ENCODE data around the gene CAMTA1.

Gene CAMTA1

DNA sequence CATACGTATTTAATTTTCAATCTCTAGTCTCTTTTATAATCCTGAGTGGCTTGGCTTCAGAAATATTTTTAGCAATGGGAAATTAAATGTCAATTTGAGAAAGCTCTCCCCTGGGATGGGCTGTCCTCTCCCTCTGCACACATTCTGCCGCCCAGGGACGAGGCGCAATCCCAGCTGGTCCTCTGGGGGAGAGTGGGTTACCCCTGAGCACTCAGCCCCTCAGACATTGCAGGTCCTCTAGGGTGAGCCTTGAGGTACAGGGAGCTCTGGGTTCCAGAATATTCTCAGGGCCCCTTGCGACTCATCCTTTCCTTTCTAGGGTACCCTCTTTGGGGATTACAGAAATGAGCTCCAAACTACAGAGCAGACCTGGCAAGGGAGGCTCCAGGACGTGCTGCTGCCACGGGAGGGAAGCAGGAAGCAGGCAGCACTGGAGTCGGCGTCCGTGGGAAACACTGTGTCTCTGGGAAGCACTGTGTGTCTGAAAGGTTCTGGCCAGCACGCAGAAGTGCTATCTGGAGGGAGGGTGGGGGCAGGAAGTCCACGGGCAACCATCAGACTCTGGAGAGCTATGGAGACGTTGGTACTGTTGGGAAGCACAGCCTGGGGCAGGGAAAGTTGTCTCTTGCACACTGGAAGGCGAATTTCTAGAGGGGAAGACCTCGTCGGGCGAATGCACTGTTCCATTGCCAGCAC lies 642.5 kb downstream of the CAMTA1 start:
- no peak for DNase-seq

DNA sequence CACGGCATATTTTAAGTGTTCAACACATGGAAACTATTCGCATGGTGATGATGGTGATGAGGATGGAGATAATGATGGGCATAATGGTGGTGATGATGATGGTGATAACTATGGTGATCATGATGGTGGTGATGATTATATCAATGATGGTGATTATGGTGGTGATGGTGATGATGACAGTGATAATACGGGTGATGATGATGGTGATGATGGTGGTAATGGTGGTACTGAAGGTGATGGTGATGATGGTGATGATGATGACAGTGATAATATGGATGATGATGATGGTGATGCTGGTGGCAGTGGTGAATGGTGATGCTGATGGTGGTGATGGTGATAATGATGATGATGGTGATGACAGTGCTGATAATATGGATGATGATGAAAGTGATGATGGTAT lies 644.0 kb downstream of the CAMTA1 start:
- no peak for DNase-seq

DNA sequence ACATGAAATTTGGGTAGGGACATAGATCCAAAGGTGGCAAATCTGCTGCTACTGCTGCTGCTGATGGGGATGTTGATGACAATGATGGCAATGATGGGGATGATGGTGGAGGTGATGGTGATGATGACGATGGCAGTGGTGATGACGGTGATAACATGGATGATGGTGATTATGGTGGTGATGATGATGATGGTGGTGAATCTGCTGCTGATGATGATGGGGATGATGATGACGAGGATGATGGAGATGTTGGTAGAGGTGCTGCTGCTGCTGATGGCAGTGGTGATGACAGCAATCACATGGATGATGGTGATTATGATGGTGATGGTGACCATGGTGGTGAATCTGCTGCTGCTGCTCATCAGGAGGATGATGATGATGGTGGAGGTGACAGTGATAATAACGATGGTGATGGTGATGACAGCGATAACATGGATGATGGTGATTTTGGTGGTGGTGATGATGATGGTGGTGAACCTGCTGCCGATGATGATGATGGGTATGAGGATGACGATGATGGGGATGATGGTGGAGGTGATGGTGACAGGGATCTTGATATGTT lies 644.9 kb downstream of the CAMTA1 start:
- DNase-seq, result no peak

DNA sequence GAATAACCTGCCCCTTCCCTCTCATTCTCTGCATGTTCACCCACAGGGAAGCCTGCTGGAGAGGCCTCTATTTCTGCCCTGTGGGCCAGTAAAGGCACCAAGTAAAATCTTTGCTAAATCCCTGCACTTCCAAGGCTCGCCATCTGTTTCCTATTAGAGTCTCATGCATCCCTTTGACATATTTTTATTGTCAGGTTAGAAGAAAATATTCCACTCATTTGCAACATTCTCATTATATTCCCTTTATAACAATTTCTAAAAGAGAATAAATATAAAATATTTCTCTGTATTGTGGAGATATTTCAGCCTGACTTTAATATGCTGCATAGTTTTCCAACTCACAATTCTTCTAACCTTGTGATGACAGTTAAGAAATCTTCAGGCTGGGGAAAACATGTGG lies 645.4 kb downstream of the CAMTA1 start:
- DNase-seq, result no peak

DNA sequence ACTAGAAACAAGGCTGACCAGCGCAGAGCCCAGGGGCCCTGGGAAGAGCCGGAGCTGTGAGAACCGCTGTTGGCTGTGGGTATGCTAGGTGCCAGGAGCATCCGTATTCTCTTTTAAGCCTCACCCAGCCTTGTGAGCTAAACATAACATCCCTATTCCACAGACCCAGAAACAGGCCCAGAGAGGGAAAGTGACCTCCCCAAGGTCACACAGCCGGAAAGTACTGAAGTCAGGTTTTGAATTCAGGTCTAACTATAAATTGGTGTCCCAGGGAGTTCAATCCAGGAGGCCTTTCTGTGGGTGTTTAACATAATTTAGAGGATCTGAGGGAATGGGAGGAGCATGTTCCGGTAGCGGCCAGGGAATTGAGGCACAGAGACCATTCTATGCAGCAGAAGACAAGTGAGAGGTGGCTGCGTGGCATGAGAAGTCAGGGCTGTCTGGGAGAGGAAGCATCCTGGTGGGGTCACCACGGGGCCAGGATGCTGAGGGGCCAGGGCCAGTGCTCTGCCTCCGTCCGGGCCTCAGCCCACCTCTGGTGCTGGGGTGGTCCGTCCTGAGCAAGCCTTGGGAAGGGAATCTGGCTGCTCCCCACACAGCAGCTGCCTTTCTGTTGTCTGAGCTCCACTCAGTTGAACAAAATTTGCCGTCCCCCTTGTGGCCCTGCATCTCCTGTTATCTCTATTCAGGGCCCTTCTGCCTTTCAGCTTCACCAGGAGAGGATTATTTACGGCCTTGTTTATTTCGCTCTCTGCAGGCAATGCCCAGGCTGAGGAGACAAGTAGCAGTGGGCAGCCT lies 647.0 kb downstream of the CAMTA1 start:
- no peak for DNase-seq

DNA sequence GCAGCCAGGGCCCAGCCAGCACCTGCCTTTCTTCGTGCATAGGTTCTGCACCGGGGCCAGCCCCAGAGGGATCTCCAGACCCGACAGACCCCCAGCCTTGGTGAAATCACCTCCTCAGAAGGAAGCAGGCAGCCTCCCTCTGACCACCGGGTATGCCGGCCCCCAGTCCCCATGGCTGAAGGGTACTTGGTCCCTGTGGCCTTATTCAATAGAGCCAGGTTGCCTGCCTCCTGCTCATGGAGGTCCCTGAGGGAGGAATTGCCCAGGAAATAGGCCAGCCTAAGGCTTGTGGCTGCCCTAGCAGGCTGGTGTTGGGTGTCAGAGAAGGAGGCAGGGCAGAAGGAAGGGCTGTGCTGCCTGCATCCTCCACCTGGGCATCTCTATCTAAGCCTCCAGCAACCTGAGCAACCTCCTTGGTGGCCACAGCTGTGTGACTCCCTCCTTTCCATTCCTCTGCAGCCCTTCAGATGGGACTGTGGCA lies 647.7 kb downstream of the CAMTA1 start:
- no peak for DNase-seq

DNA sequence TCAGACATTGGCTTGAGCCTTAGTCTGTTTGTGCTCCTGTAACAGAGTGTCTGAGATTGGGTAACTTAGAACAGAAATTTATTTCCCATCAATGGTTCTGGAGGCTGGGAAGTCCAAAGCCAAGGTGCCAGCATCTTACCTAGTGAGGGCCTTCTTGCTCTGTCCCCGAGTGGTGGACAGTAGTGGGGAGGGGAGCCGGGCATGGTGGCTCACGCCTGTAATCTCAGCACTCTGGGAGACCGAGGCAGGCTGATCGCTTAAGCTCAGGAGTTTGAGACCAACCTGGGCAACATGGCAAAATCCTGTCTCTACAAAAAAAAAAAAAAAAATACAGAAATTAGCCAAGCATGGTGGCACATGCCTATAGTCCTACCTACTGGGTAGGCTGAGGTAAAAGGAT lies 649.3 kb downstream of the CAMTA1 start:
- DNase-seq, result no peak

DNA sequence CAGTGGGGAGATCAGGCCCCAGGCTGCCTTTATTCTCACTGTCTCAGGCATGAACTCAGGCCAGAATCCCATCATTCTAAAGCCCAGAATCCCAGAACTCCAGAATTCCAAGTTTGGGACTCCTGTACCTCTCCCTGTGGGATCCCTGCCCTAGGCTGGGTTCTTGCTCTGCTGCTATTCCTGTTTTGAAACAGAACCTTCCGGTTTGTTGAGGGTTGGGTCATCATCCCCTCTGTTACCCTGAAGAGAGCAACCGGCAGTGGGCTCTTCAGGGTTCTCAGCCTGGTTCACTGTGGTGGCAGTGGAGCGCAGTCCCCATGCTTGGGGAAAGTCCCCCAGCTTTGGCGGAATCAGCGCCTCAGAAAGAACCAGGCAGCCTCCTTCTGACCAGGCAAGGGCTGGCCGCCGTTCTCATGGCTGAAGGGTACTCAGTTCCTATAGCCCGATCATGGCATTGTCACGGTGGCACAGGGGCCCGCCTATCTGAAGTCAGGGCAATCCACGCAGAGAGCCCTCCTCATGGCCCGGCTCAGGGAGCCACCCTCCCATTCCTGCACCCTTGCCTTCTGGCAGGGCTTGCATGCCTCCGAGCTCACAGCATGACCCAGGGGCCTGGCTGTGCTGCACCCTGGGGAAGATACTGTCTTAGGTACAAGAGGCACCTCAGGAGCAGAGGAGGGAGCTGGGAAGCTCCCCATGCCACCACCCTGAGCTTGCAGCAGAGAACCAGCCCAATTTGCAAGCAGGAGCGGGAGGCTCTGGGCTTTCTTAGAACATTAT lies 650.2 kb downstream of the CAMTA1 start:
- no peak for DNase-seq

DNA sequence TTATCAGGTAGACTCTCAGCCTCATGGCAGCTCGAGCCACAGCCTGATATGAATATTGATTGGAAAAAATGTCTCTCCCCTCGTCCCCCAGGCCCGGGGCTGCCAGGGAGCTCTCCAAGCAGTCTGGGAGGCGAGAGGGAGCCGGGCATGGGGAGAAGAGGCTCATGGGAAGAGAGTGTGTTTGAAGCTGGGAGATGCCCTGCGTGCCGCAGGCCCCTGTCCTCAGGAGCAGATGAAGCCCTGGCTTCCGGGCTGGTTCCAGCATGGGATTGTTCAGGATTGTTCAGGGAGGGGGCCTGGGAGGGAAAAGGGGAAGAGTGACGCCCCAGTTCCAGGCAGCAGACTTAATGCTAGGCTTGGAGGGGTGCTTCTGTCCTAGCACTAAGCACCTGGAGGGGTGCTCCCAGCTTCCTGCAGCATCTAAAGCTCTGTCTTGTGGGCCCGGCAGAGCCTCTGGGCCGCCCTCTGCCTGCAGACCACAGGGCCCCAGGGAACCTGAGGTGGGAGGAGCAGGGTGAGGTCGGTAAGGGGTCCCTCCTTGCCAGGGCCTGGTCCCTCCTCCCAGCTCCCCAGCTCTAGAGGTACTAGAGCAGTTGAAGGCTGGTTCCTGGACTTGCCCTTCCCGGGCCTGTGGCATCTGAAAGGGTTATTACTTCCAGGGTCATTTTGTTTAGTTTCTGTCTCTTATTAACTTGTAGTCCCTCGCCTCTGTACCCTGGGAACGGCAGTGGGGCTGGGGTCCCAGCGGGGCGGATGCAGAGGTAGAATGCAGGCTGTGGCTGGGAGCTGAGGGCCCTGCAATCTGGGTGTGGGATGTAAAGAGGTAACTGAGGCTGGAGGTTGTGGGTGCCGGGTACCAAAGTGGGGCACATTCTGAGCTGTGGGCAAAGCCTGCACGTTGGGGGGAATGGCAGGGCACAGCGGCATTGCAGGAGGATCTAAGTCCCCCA lies 651.1 kb downstream of the CAMTA1 start:
- no peak for DNase-seq

DNA sequence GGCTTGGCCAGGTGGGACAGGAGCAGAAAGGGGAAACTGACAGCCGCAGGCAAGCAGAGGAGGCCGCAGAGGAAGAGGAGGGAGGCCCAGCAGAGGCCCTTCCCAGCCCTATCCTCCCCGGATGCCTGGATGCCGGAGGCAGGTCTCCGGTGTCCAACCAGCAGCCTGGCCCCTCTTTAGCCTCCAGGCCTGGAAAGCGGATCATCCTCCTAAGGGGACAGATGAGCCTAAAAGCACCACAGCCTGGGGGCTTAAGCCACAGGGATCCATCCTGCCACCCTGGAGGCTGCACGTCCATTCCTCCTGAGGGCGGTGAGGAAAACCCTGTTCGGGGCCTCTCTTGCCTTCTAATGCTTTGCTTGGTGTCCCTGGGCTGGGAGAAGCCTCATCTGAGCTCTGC lies 651.8 kb downstream of the CAMTA1 start:
- no peak for DNase-seq

DNA sequence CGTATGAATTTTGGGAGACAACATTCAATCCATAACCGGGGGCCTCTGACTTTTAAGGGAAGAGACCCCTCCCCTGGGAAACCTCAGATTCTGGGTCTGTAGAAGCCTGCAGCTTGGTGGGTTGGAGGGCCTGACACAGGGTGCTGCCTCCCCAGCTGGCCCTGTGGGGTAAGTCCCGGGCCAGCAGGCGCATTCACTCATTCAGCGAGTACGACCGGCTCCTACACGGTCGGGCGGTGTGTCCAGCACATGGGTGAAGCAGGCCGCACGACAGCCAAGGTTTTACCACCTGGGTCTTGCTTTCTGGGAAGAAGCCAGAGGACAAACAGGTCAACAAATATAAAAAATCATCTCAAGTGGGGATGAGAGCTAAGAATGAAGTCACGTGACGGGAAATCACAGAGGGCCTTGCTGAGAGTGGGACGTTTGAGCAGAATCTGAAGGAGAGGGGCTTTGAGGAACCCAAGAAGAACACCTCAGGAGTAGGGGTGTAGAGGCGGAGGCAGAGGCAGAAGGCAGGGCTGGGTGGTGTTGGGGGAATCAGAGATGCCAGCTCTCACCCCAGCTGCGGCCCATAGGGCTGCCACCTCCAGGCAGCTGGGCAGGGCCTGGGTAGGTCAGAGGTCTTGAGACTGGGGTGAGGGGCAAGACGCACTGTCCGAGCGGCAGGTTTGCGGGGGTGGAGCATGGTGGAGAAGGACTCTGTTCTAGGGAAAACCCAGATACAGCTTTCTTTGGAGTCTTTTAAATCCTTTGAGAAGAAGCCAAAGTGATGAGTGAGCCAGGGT lies 652.5 kb downstream of the CAMTA1 start:
- no peak for DNase-seq

DNA sequence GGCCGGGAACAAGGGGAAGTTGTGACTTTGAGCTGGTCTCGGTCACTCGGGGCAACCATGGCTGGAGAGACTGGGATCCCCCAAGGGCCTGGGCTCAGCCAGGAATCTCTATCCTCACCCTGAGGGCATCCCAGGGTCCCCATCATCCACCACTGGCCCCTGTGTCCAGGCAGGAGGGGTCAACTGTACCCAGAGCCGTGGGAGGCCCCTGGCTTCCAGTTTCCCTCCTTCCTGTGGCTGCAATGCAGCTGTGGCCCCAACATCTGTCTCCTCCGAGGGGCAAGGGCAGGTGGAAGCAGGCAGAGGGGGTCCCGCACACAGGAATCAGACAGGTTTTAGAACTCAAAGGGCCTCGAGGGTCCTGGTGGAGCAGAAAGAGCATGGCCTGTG lies 653.1 kb downstream of the CAMTA1 start:
- DNase-seq, result no peak

DNA sequence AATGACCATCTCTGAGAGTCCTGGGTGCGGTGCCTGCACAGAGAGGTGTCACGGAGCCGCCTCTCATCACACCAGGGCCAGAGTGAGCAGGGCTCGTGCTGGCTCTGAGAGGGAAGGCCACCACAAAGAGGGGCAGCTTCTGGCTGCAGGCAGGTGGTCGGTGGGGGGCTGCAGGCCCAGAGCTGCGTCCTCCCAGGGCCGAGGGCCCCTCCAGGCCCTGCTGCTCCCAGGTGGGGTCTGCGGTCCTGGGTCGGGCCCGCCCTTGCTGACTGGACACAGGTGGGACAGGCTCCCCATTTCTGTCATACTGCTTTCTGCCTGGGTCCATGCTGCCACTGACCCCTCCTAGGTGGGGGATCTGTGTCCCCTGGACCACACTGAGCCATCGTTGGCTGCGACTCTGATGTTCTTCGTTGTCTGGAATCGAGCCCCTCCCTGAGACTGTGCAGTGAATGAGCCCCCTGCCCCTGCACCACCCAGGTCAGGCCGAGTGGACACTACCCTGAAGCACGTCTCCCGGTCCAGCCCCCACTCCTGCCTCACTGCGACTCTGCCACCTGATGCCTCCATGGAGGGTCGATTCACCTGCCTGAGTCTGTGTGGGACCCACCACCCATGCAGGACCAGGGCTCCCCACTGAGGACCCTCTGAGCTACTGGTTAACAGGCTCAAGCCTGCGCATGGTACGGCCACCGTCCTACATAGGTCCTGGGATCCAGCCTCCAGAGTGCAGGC lies 653.8 kb downstream of the CAMTA1 start:
- no peak for DNase-seq

DNA sequence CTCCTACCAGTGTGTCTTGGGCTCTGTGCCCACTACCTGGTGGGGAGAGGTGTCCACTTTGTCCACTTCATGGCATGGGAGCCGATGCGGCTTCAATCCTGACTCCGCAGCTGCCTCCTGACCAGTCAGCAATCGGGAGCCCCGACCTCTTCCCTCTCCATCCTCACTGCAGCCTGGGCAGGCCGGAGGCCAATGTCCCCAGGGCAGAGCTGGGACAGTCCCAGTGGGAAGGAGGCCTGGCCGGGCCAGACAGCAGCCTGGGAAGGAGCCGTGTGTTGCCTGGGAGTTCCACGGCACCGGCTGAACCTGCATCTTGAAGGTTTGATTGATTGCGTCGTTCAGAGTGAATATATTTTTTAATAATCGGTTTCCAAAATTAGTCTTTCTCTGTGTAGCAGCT lies 654.9 kb downstream of the CAMTA1 start:
- no peak for DNase-seq

DNA sequence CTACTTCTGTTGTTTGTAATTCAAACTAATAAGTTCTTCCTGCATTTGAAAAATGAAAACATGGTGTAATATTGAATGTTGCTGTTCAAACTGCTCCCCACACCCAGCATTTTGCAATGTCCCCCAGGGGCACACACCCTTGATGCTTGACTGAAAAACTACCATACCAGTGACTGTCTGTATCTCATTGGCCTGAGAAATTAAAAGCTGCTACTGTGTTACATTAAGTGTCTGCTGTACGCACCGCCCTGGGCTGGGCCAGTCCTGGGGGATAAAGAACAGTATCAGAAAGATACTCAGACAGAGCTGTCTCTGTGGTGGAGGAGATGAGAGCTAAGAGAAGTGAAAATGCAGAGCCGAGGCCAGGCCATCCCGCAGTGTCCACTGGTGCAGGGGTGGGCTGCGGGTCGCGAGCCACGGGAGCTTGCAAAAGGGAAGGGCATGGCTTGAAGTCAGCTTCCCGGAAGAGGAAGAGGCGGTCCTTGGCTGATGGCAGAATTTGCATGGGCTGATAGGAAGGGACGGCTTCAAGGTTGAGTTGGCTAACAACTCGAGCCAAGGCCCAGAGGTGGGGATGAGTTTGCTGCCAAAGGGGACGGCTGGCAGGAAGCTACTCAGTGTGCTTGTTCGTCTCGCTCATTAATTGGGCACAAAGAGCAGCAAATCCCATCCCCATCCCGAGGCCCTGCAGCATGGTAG lies 656.0 kb downstream of the CAMTA1 start:
- DNase-seq, result no peak

DNA sequence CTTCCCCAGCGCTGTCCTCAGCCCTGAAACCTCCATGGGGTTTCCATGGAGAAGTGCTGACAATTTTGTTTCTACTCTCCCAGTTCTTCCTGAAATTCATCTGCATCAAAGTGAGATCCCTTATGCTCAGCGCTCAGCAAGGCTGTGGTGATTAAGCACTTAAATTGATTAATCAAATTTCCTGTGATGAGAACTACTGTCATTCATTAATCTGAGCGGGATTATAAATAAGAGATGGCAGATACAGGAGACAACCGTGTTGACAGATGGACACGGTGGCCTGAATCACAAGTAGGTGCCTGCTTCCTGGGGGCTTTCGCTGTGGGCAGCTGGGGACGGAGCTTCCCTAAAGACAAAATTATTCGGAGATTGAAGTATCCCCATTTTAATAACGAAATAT lies 656.8 kb downstream of the CAMTA1 start:
- no peak for DNase-seq

DNA sequence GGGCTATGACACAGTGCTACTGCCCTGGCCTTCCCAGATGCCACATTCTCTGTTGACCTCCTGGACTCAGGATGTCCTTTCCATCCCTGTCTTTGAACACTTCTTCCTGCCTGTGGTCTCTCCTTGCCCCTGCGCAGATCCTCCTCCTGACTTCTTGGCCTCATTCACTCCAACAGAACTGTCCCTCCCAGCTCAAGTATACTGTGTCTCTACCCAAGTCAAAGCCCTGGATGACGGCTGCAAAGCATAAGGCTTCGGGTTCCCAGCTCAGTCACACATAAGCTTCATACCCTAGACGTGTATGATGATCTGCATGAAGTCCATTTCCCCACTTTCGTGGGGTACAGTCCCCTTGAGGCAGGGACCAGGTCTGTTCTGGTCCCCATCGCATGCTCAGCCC lies 657.7 kb downstream of the CAMTA1 start:
- no peak for DNase-seq

DNA sequence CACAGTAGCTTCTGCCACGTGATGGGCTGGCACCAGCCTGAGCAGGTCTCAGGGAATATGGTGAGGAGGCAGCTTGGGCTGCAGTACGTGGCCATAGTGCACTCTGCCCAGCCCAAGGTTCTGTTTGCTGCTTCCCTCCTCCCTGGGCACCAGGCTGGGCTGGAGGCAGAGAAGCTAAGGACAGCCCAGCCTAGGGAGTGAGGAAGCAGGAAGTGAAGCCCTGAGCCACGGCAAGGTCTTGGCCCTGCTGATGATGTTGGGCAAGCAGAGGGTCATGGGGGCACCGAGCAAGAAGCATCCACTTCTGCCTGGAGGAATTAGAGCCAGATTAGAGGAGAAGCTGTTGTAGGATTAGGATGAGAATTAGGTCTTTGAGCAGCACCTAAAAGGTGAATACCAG lies 659.1 kb downstream of the CAMTA1 start:
- no peak for DNase-seq

DNA sequence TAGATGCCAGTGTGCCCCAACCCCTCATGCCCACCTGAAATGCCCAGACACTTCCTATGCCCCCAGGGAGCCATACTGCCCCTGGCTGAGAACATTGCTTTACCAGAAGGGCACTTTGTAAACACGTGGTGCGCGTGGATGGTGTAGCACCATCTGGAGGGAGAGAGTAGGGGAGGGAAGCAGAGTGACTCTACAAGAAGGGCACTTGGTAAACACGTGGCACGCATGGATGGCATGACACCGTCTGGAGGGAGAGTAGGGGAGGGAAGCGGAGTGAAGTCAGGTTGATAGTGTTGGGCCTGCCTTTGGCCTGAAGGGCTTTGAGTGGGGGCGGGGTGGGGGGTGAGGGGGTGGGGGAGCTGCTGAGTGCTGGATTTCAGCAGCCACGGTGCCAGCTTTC lies 661.8 kb downstream of the CAMTA1 start:
- DNase-seq, result no peak

DNA sequence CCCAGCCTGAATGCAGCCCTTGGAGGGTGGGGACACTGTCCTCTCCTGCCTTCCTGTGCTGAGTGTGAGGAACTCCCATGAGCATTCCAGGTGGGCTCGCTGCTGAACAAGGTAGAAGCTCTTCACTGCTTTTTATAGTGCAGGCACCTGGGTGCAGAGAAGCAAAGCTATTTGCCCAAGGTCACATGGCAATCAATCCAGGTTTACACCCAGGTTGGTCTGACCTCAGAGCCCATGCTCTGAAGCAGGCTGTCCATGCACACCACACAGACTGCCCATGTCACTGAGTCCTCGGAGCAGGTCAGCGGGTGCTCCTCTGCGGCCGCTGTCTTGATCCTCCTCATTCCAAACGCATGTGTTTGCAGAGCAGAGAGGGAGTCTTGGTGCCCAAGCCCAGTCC lies 662.5 kb downstream of the CAMTA1 start:
- DNase-seq, result no peak
